ENCODE data around the gene SDR42E1. TPM values are rescaled to one million over a fixed set of nuclear protein-coding genes. Genes with fewer than 3 reads are reported as not detected.

The SDR42E1 gene
- total and polyA plus RNA-seq, 10 of the 15 experiments (the other 5 are each of a cell fraction or from before 2014, with no cell fraction given), result 1.4 to 5.5 (median 2.3) TPM

Other genes with a start within 250 kb of the SDR42E1 start
- gene PLCG2, start 232.2 kb downstream of the SDR42E1 start, total RNA-seq (2014; rRNA removed), result 131 and 138 TPM in 2 replicates
- gene PLCG2, start 232.2 kb downstream of the SDR42E1 start, total RNA-seq (2014; rRNA removed; fragmentation: Illumina TruSeq; extraction: Trizol), result 137 and 139 TPM in 2 replicates
- gene PLCG2, start 232.2 kb downstream of the SDR42E1 start, total RNA-seq (2021), result 243 and 256 TPM in 2 replicates
- 245 and 253 TPM in 2 replicates for gene PLCG2, start 232.2 kb downstream of the SDR42E1 start, polyA plus RNA-seq (2011; rRNA removed)
- gene PLCG2, start 232.2 kb downstream of the SDR42E1 start, polyA plus RNA-seq (2014; fragmentation: Illumina TruSeq; extraction: Trizol), result 151 and 159 TPM in 2 replicates
- gene PLCG2, start 232.2 kb downstream of the SDR42E1 start, polyA plus RNA-seq (2014; fragmentation: Nextera tagmentation; extraction: Ambion mirVana), result 10 to 100 TPM; 47.6 to 53.9 TPM
- 148 and 152 TPM in 2 replicates for gene PLCG2, start 232.2 kb downstream of the SDR42E1 start, polyA plus RNA-seq (2014; rRNA removed)
- 100 to 1,000 TPM; 156 to 168 TPM for gene PLCG2, start 232.2 kb downstream of the SDR42E1 start, polyA plus RNA-seq (2016; fragmentation: Nextera tagmentation; extraction: Ambion mirVana)
- not detected in 2 replicates for gene HSD17B2, start 23.8 kb upstream of the SDR42E1 start, total RNA-seq (2014; rRNA removed)
- not detected in 2 replicates for gene HSD17B2, start 23.8 kb upstream of the SDR42E1 start, total RNA-seq (2014; rRNA removed; fragmentation: Illumina TruSeq; extraction: Trizol)
- not detected in 2 replicates for gene HSD17B2, start 23.8 kb upstream of the SDR42E1 start, total RNA-seq (2021)
- 0.03 TPM in 1 of 2 replicates, not detected in the other for gene HSD17B2, start 23.8 kb upstream of the SDR42E1 start, polyA plus RNA-seq (2011; rRNA removed)
- gene HSD17B2, start 23.8 kb upstream of the SDR42E1 start, polyA plus RNA-seq (2014; fragmentation: Illumina TruSeq; extraction: Trizol), result not detected in 2 replicates
- not detected for gene HSD17B2, start 23.8 kb upstream of the SDR42E1 start, polyA plus RNA-seq (2014; fragmentation: Nextera tagmentation; extraction: Ambion mirVana)
- not detected in 2 replicates for gene HSD17B2, start 23.8 kb upstream of the SDR42E1 start, polyA plus RNA-seq (2014; rRNA removed)
- gene HSD17B2, start 23.8 kb upstream of the SDR42E1 start, polyA plus RNA-seq (2016; fragmentation: Nextera tagmentation; extraction: Ambion mirVana), result not detected
- 8.9 and 10.5 TPM in 2 replicates for gene MPHOSPH6, start 158.8 kb upstream of the SDR42E1 start, total RNA-seq (2014; rRNA removed)
- gene MPHOSPH6, start 158.8 kb upstream of the SDR42E1 start, total RNA-seq (2014; rRNA removed; fragmentation: Illumina TruSeq; extraction: Trizol), result 16.6 and 17.3 TPM in 2 replicates
- gene MPHOSPH6, start 158.8 kb upstream of the SDR42E1 start, total RNA-seq (2021), result 9.7 and 10.7 TPM in 2 replicates
- 9.2 and 13.7 TPM in 2 replicates for gene MPHOSPH6, start 158.8 kb upstream of the SDR42E1 start, polyA plus RNA-seq (2011; rRNA removed)
- gene MPHOSPH6, start 158.8 kb upstream of the SDR42E1 start, polyA plus RNA-seq (2014; fragmentation: Illumina TruSeq; extraction: Trizol), result 22.2 and 26.3 TPM in 2 replicates
- gene MPHOSPH6, start 158.8 kb upstream of the SDR42E1 start, polyA plus RNA-seq (2014; fragmentation: Nextera tagmentation; extraction: Ambion mirVana), result 10 to 100 TPM; 34.9 to 39.6 TPM
- gene MPHOSPH6, start 158.8 kb upstream of the SDR42E1 start, polyA plus RNA-seq (2014; rRNA removed), result 8.8 and 12.4 TPM in 2 replicates
- gene MPHOSPH6, start 158.8 kb upstream of the SDR42E1 start, polyA plus RNA-seq (2016; fragmentation: Nextera tagmentation; extraction: Ambion mirVana), result 10 to 100 TPM; 32.4 to 33.0 TPM